Stimulated activated CD4-positive, alpha-beta T cell treated with anti-CD3 and anti-CD28 coated beads, Interleukin-2, amount 100 ng/mL, for 4 hours (primary cell): ENCODE measurements around the gene TRRAP.

Experiments used
- DNase-seq: peaks from one replicate; pipeline ENCODE4 v3.0.0-alpha.2; 2020; ENCODE audit warnings: low read depth

Gene TRRAP

GRCh38 chr7:98949336-98950044 lies 71.2 kb downstream of the TRRAP start:
- DNase-seq = no peak

GRCh38 chr7:98955992-98956391 lies 77.7 kb downstream of the TRRAP start:
- no peak for DNase-seq

GRCh38 chr7:98956469-98956868 lies 78.1 kb downstream of the TRRAP start:
- no peak for DNase-seq

GRCh38 chr7:98956937-98957336 lies 78.6 kb downstream of the TRRAP start:
- no peak for DNase-seq

- no peak for DNase-seq
Observed at GRCh38 chr7:98957766-98958165, 79.4 kb downstream of the TRRAP start.

- no peak for DNase-seq
Observed at GRCh38 chr7:98958968-98959367, 80.6 kb downstream of the TRRAP start.

GRCh38 chr7:98963305-98963704 lies 85.0 kb downstream of the TRRAP start:
- no peak for DNase-seq

GRCh38 chr7:98964596-98964995 lies 86.3 kb downstream of the TRRAP start:
- DNase-seq = no peak

- DNase-seq = no peak
Observed at GRCh38 chr7:98968621-98969020, 90.3 kb downstream of the TRRAP start.

- DNase-seq = no peak
Observed at GRCh38 chr7:98969386-98969785, 91.1 kb downstream of the TRRAP start.

- DNase-seq = no peak
Observed at GRCh38 chr7:98970016-98970615, 91.8 kb downstream of the TRRAP start.

GRCh38 chr7:98970805-98971204 lies 92.5 kb downstream of the TRRAP start:
- no peak for DNase-seq

- no peak for DNase-seq
Observed at GRCh38 chr7:98974205-98974604, 95.9 kb downstream of the TRRAP start.

GRCh38 chr7:98974906-98975816 lies 96.8 kb downstream of the TRRAP start:
- DNase-seq = no peak

GRCh38 chr7:98976396-98977185 lies 98.3 kb downstream of the TRRAP start:
- no peak for DNase-seq

- DNase-seq = no peak
Observed at GRCh38 chr7:98978672-98979071, 100.3 kb downstream of the TRRAP start.

GRCh38 chr7:98981701-98982100 lies 103.4 kb downstream of the TRRAP start:
- DNase-seq = no peak

- no peak for DNase-seq
Observed at GRCh38 chr7:98982686-98983085, 104.4 kb downstream of the TRRAP start.

GRCh38 chr7:98984126-98984525 lies 105.8 kb downstream of the TRRAP start:
- DNase-seq = no peak

- no peak for DNase-seq
Observed at GRCh38 chr7:98985406-98985805, 107.1 kb downstream of the TRRAP start.

- DNase-seq = no peak
Observed at GRCh38 chr7:98985945-98986344, 107.6 kb downstream of the TRRAP start.

- no peak for DNase-seq
Observed at GRCh38 chr7:98988641-98989040, 110.3 kb downstream of the TRRAP start.
